Measurements from ENCODE around the gene FFAR3.

FFAR3 gene

DNA sequence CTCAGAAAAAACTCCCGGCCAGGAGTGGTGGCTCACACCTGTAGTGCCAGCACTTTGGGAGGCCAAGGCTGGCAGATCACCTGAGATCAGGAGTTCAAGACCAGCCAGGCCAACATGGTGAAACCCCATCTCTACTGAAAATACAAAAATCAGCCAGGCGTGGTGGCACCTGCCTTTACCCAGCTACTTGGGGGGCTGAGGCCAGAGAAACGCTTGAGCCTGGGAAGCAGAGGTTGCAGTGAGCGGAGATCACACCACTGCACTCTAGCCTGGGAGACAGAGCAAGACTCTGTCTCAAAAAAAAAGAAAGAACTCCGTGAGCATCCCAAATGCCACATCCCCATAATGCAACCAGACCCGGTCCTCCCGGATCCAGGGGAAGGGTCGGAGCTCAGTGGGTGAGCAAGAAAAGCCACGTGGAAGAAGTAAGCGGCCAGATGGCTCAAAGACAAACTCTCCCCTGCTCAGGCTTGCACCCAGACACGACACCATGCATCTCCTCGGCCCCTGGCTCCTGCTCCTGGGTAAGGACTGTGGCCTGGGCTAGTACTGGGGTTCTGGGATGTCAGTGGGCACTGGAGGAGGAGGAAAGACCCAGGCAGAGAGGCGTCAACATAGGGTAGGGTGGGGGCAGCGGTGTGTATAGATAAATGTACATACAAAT, 26.6 kb upstream of the FFAR3 start:
- no peak for DNase-seq (ENCODE audit: low spot score)

DNA sequence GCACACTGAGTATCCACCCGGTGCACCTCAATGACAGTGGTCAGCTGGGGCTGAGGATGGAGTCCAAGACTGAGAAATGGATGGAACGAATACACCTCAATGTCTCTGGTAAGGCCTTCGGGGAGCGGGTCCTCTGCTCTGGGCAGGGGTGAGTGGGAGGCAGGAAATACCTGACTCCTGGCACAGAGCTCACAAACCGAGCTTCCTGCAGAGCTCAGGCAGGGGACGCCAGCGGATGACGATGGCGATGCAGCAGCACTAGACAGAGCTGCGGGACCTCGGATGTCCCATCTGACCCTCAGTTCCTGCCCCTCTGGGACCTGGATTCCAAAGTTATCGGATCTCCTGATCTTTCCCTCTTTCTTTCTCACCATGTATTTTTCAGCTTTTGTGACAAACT, 25.4 kb upstream of the FFAR3 start:
- peak; percentile 33 for DNase-seq (ENCODE audit: low spot score)

DNA sequence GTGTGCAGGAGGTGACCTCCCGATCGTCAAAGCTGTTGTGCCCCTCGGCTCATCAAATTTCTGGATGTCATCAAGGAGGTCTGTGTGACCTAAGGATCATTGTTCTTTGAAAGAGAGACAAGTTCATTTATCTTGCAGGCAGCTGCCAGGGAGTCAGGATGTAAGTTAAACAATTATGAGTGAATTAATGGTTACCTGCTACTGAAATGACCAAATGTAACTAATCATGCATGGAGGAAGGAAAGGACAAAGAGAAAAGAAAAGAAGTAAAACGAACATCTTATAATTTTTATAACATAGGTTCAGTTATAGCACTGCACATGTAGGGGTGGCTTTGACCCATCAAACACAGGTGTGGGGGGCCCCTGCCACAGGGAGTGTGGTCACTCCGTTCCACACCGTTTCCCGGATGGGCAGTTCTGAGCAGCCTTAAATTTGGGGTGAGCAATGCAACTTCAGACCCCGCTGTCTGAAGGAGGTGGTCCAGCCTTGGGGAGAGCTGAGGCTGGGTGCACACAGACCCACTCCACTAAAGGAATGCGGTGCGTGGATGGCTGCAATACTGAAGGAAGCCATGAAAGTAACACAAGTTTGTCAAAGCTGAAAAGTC, 24.0 kb upstream of the FFAR3 start:
- DNase-seq (ENCODE audit: low spot score), result no peak

DNA sequence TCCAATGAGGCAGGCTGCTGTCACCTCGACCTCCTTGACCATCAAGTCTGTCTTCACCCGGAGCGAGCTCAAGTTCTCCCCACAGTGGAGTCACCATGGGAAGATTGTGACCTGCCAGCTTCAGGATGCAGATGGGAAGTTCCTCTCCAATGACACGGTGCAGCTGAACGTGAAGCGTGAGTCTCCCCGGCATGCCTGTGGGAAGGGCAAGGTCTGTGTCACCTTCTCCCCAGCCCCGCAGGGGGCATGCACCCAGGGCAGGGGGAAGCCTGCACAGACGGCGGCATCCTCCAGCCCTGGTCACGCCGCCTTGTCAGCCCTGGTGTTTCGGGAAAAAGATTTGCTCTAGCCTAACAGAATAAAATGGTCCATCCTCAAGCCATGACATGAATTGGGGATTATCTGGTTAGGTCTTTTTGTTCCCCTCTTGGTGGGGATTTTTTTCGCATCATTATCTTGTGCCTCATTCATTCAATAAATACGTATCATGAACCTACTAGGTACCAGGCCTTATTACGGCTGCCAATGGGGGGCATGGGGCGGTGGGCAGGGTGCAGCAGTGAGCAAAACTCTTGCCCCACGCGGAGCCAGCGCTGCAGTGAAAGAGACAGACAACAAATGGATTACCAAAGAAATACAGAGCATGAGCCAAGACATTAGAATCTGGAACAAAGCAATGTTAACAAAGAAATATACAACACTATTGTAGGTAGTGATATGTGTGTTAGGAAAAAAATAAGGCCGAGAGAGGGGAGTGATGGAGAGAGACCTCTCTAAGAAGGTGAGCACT, 21.9 kb upstream of the FFAR3 start:
- DNase-seq (ENCODE audit: low spot score), result no peak

GRCh38 chr19:35337097-35337983, 20.9 kb upstream of the FFAR3 start:
- DNase-seq (ENCODE audit: low spot score), result no peak

GRCh38 chr19:35337984-35338296, 20.3 kb upstream of the FFAR3 start:
- DNase-seq (ENCODE audit: low spot score), result no peak

DNA sequence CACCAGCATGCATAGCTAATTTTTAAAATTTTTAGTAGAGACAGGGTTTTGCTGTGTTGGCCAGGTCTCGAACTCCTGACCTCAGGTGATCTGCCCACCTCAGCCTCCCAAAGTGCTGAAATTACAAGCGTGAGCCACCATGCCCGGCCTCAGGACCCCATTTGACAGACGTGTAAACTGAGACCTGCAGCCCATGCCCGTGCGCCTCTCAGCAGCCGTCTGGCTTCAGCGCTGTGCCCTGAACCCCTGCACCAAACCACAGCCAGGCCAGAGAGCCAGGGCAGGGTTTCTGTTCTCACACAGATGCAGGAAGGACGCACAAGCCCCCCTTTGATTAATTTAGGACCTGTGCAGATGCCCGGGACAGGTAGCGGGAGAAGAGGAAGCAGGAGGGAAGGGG, 17.8 kb upstream of the FFAR3 start:
- no peak for DNase-seq (ENCODE audit: low spot score)

- no peak for DNase-seq (ENCODE audit: low spot score)
These were observed 17.3 kb upstream of the FFAR3 start for GRCh38 chr19:35341006-35341405.

- no peak for DNase-seq (ENCODE audit: low spot score)
These were observed 16.6 kb upstream of the FFAR3 start for GRCh38 chr19:35341565-35342225.

GRCh38 chr19:35342430-35342829, 15.8 kb upstream of the FFAR3 start:
- no peak for DNase-seq (ENCODE audit: low spot score)

DNA sequence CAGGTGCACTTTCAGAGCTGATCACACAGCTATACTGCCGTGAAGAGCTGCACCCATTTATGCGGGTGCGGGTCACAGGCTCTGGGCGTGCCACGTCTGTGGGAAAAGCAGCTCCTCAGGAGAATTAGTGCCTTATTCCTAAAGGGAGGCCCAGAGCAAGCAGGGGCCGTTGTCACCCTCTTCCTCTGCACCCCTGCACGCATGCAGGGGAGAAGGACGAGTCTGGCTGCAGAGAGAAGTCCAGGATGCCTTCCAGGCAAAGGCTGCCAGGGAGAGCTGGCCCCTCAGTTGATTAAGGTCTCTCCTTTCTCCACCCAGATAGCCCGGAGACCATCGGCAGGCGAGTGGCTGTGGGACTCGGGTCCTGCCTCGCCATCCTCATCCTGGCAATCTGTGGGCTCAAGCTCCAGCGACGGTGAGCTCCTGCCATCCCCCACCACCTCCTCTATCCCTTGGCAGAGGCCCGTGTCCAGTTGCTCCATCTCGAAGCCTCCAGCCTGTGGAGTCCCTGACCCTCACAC, 13.7 kb upstream of the FFAR3 start:
- no peak for DNase-seq (ENCODE audit: low spot score)

DNA sequence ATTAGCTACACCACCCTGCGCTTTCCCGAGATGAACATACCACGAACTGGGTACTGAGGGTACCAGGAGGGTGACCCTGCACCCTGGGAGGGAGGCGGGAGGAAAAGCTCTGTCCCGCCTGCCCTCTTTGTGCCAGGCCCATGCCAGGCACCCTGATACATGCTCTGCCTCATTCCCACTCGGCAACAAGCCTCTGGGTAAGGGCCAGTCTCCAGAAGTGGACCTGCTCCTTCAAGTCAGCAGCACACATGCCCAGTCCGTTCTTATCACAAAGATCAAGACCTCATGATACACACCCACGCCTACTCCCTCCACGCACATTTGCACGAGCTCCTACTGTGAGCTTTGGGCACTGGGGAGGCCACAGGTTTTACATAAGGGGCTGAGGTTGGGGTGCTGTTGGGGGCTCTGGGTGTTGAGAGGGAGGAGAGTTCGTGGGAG, 12.6 kb upstream of the FFAR3 start:
- no peak for DNase-seq (ENCODE audit: low spot score)

- peak; percentile 62 for DNase-seq (ENCODE audit: low spot score)
These were observed 11.8 kb upstream of the FFAR3 start for GRCh38 chr19:35346193-35347052.

- peak; percentile 55 for DNase-seq (ENCODE audit: low spot score)
These were observed 10.9 kb upstream of the FFAR3 start, which contains the start of gene FFAR1 for GRCh38 chr19:35347171-35347929. TSS of gene FFAR1 (plus strand) at chr19:35347902. CDS start at chr19:35351552, 3,650 bp downstream.

DNA sequence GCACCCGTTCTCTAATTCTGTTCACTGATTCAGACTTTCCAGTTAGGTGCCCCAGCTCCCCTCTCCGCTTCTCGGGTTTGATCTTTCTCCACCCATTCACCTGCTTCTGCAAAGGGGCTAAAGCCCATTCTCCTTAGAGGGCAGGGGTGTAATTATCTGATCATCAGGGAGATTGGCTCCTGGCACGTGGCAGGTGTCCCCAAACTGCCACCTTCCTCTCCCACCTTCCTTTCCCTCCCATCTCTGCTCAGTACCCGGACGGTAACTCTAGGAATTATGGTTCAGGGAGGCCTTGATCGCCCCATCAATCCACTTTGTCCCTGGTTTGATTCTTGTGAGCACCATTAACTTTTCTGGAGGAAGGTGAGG, 10.3 kb upstream of the FFAR3 start:
- no peak for DNase-seq (ENCODE audit: low spot score)

DNA sequence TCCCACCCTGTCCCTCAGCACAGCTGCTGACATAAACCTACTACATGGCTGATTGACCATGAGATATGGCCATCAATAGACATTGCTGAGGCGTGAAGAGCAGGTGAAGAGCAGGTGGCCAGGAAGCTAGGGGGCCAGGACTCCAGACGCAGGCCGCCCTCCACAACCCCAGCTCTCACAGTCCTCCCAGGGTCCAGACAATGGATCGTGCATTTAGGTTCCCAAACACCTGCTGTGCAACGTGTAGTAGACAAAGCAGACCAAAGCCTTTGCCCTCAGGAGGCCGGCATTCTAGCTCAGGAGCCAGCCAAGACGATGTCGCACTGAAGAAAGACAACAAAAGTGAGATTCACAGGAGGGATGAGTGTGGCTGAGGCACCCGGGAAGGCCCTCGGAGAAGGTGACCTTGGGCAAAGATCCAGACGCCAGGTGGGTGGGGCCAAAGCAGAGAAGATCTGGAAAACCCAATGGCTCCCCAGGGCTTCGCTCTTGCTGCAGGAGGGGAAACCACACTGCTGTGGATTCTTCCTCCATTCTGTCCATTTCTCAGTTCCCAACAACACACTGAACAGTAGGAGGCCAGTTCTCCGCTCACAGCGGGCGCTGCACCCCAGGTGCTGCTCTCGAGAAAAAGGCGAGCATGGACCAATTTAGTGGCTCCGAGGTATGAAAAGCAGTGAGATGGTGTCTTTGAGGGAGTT, 9.2 kb upstream of the FFAR3 start:
- DNase-seq (ENCODE audit: low spot score), result no peak

DNA sequence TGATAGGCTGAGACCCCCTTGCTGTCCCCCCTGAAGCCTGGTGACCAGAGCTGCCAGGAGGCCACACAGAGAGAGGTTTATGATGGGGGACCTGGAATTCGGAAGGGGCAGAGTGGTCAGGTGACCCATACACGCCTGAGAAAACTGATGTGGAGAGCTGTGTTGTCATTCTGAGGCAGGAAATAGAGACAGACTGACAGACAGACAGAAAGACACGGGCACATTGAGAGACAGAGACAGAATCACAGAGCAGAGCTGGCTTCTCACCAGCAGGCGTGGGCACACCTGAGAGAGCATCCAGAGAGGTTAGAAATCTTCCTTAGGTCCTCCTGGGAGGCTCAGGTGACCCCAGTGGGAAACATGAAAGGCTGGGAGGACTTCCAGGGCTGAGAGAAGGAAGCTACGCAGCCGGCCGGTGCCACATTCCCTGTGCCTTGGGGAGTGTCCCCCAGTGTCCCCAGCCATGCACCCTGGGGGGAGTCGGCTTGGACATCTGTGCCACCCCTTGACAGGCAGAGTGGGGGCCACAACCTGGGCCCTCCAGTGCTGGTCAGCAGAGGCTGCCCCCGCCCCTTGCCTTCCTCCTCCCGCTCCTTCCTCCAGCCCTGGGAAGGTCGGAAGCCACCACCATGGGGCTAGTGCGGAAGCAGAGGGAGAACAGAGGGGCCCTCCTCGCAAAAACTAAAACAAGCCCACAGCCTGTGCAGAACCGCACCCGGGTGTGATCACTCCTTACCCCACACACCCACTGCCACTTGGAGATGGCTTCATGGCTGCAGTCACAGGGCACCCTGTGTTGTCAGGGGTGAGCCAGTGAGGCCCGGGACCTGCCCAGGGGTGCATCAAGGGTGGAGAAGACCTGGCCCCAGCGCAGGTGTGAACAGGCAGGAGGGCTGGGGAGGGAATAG, 8.4 kb upstream of the FFAR3 start:
- DNase-seq (ENCODE audit: low spot score), result no peak

DNA sequence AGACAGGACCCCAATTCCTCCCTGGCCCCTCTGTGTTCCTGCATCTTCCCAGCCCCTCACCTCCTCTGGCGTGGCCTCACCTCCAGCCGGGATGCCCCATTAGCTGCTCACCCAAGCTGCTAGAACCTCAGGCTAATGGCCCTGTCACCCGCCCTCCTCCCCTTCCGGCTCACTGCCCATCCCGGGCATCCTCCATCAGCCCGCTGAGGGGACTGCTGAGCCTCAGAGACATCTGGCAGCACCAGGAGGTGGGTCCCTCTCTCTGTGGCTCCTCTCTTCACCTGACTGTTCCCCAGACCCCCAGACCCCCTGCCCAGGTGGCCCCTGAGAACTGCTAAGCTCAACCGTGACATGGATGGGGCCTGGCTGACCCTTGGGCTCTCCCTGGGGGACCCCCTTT, 7.7 kb upstream of the FFAR3 start:
- DNase-seq (ENCODE audit: low spot score), result no peak
